IPS-NIHi11 (cell line): ENCODE results near the gene SEMA6B.

Experiments
- DNase-seq: peaks from one replicate; pipeline ENCODE4 v3.0.0; 2012; ENCODE audit warnings: mixed read lengths, low spot score

SEMA6B gene

DNA sequence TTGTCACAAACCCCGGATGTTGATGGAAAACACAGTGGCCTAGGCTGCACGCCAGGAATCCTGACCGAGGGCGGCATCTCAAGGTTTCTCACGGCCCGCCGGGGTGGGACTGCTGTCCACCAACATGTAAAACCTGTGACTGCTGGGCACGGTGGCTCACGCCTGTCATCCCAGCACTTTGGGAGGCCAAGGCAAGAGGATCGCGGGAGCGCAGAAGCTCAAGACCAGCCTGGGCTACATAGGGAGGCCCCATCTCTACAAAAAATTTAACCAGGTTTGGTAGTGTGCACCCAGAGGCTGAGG lies 52.4 kb downstream of the SEMA6B start:
- DNase-seq, result no peak

DNA sequence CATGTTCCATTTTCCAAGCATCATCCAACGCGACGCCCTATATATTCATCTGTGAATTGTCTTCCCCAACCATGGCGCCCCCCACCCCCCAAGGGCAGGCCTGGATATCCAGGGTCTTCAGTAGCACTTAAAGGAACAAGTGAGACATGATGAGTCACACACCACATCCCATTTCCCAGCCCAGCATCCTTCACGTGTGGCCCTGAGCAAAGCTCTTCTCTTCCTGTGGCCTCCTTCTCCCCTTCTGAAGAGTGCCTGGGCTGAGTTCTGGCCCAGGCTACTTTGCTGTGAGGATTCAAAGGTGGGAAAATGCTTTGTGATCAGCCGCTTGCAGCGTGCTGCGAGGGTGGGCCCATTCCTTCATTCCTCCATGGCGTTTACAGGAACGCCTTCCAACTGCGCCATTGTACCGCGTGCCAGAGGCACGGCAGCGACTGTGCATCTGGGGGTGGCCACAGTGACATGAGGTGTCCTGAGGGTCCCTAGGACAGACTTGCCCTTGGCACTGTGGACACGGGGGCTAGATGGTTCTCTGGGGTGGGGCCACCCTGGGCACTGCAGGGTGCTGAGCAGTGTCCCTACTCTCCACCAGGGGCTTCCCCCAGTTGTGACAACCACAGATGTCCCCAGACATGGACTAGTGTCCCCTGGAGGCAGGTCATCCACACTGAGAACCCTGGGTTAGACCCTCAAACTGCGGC lies 52.9 kb downstream of the SEMA6B start:
- no peak for DNase-seq

GRCh38 chr19:4505570-4506448 lies 53.7 kb downstream of the SEMA6B start:
- no peak for DNase-seq

DNA sequence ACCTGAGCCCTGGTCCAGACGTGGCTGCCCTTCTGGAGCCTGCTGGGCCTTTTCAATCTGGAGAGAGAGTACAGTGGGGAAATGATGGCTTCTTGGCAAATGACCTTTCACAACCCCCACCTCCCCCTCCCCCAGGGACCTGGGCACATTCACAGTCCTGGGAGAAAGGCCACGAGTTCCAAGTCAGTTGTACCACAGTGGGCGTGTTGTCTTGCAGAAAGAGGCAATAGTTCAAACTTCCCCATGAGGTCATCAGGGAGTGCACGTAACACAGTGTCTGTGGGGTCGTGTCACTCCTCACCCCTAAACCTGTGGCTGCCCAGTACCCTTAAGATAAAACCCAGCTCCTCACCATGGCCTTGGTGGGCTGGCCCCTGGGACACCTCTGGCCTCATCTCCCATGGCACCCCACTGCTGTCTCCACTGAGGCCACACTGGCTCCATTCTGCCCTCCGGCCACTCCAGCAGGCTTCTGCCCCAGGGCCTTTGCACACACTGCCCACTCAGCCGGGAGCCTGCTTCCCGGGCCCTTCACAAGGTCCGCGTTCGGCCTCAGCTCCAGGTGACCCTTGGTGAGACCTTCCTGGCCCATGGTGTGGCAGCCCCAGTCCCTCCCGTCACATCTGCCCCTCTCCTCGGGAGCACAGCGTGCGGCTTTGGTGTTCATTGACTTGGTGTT lies 54.5 kb downstream of the SEMA6B start:
- no peak for DNase-seq

GRCh38 chr19:4504297-4504701 lies 55.2 kb downstream of the SEMA6B start:
- DNase-seq, result no peak

- no peak for DNase-seq
Observed at GRCh38 chr19:4503825-4504170, 55.7 kb downstream of the SEMA6B start.

GRCh38 chr19:4503132-4503824 lies 56.2 kb downstream of the SEMA6B start:
- no peak for DNase-seq

DNA sequence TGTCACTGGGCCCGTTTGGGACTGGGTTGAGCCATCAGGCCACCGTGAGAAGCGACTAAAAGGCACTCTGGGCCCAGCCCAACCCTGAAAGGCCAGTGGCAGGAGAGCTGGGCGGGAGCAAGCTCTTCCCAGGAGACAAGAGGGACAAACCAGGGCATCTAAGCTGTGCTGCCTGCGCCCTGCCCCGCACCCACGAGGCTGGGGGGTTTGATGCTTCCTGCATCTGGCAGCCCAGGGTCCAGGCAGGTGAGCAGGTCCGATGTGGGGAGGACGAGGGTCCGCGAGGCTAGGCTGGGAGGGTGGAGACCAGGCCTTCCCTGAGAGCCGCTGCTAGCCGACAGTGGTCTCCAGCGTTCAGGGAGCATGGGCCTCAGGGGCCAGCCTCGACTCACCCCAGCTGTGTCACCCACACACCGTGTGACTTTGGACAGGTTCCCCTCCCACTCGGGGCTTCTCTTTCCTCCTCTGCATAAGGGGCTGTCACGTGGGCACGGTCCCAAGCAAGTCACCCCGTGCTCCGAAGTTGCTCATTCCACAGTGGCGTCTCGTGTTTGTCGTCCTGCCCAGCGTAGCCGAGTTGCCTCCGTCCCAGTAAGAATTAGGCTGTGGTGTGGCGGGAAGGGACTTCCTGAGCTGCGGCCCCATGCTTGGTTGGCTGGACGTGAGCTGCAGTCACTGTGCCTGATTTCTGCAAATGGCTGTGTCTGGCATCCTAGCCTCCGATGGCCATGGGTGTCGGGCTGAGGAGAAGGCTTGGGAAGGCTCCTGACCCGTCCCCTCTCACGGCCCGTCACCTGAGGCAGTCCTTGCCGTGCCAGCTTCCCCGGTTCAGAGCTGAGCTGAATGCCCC lies 57.0 kb downstream of the SEMA6B start:
- DNase-seq, result no peak

DNA sequence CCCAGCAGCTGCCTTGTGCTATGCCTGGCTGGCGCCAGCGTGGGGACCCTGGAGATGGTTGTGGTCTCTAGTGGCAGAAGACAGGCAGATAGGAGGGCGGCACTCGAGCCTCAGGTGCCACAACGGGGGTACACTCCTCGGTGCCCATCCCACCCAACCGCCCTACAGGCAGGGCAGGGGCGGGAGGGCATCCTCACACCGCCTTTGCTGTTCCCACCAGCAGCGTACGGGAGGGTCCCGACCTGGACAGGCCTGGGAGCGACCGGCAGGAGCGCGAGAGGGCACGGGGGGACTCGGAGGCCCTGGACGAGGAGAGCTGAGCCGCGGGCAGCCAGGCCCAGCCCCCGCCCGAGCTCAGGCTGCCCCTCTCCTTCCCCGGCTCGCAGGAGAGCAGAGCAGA lies 57.8 kb downstream of the SEMA6B start:
- no peak for DNase-seq

- no peak for DNase-seq
Observed at GRCh38 chr19:4500841-4501591, 58.5 kb downstream of the SEMA6B start.

- no peak for DNase-seq
Observed at GRCh38 chr19:4499855-4500254, 59.6 kb downstream of the SEMA6B start.

GRCh38 chr19:4499318-4499717 lies 60.2 kb downstream of the SEMA6B start:
- DNase-seq, result no peak

DNA sequence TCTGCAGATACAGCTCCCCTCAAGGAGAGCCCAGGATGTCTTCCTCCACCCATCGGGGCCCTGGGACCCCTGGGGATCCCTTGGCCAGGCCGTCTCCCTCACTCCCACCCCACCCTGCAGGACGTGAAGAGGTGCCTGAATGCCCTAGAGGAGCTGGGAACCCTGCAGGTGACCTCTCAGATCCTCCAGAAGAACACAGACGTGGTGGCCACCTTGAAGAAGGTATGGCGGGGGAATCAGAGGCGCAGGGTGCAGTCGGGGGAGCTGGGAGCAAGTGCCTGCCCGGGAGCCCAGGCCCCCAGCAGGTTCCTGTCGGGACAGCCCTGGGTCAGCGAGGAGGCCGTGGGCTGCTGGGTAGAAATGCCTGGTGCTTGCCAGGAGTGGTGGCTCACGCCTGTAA lies 60.8 kb downstream of the SEMA6B start:
- no peak for DNase-seq

- DNase-seq, result no peak
Observed at GRCh38 chr19:4497770-4498389, 61.6 kb downstream of the SEMA6B start.

GRCh38 chr19:4496304-4496703 lies 63.2 kb downstream of the SEMA6B start:
- DNase-seq, result no peak

DNA sequence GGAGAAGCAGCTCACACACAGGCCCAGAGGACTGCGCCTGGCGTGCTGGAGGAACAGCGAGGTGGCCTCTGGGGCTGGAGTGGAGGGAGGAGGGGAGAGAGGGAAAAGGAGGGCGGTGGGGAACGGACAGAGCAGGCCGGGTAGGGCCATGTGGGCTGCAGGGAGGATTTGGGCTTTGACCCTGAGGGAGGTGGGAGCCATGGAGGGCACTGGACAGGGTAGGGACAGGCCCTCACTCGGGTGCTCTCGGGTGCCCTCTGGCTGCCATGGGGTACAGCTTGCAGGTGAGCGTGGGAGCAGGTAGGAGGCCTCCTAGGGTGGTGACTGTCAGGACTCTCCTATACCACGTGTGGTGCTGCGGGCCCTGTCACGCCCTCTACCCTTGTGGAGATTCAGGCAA lies 64.0 kb downstream of the SEMA6B start:
- no peak for DNase-seq

- DNase-seq, result no peak
Observed at GRCh38 chr19:4494691-4495064, 64.8 kb downstream of the SEMA6B start.

GRCh38 chr19:4493929-4494690 lies 65.4 kb downstream of the SEMA6B start:
- DNase-seq, result no peak

- no peak for DNase-seq
Observed at GRCh38 chr19:4493104-4493928, 66.2 kb downstream of the SEMA6B start.
